Peyer's patch (tissue), 4 donors: Measurements from ENCODE around the gene KCTD10.

Experiments
- CTCF ChIP-seq, 6 experiments: fragments of 450-650 bp in 4 of 6; fragments of 200-600 bp in 2 of 6; sonication (generic) in 1 of 6; IDR thresholded peaks; one replicate each; pipeline ENCODE4 v1.5.1; 2017 to 2019; ENCODE audit warnings: antibody characterized with exemption in 6 of 6, mild to moderate bottlenecking in 3 of 6, moderate library complexity in 1 of 6
- POLR2A ChIP-seq, 2 donors: fragments of 450-650 bp; IDR thresholded peaks; one replicate each; pipeline ENCODE4 v1.5.1; 2017; ENCODE audit warnings: antibody characterized with exemption in 2 of 2, mild to moderate bottlenecking in 2 of 2, moderate library complexity in 2 of 2

- no peak for TF ChIP-seq CTCF (IDR thresholded peaks at IDR 0.05)
- no peak for TF ChIP-seq POLR2A (IDR thresholded peaks at IDR 0.05)
Measured at GRCh38 chr12:109513977-109514376, 36.9 kb upstream of the KCTD10 start.
